Activated T-cell treated with anti-CD3 and anti-CD28 coated beads, Interleukin-2, amount 50 U/mL, for 24 hours (primary cell): Measurements from ENCODE around the gene C1orf53.
"Not testable (repeated sequence)": the region's sequence is repeated elsewhere in the genome, so short reads cannot be mapped to it uniquely, and the experiment has no call there.

Experiments used
- DNase-seq: peaks from one replicate; pipeline ENCODE4 v3.0.0-alpha.2; 2020
- H3K27ac Mint-ChIP-seq: 2 replicates; pipeline ENCODE4 v1.8.0; 2020; ENCODE audit warnings: mild to moderate bottlenecking, mixed read lengths
- H3K27me3 Mint-ChIP-seq: 2 replicates; pipeline ENCODE4 v1.8.0; 2020; ENCODE audit warnings: mixed read lengths
- H3K36me3 Mint-ChIP-seq: 2 replicates; pipeline ENCODE4 v1.8.0; 2020; ENCODE audit warnings: low read depth, mixed read lengths
- H3K4me1 Mint-ChIP-seq: 2 replicates; pipeline ENCODE4 v1.8.0; 2020; ENCODE audit warnings: low read depth, mixed read lengths
- H3K4me3 Mint-ChIP-seq: 2 replicates; pipeline ENCODE4 v1.8.0; 2020; ENCODE audit warnings: mild to moderate bottlenecking, moderate library complexity, mixed read lengths
- H3K9me3 Mint-ChIP-seq: 2 replicates; pipeline ENCODE4 v1.8.0; 2020; ENCODE audit warnings: mixed read lengths

C1orf53 gene

GRCh38 chr1:197902454-197903195, at the start of gene C1orf53:
Gene C1orf53, plus strand, starts transcription at chr1:197902630. Its CDS starts 20 bp downstream, at chr1:197902650.
- H3K27me3 Mint-ChIP-seq, result peaks cover 60% of the 10 kb centered on the region
- H3K4me3 Mint-ChIP-seq, result peak within 1 kb of the TSS; percentile 77
- no peaks in the 10 kb centered on the region for H3K9me3 Mint-ChIP-seq
- peaks cover 15% of the 10 kb centered on the region for H3K4me1 Mint-ChIP-seq
- DNase-seq, result peak; percentile 91
- H3K36me3 Mint-ChIP-seq, result no peaks in the 10 kb centered on the region
- H3K27ac Mint-ChIP-seq, result peak within 1 kb of the TSS; percentile 81

DNA sequence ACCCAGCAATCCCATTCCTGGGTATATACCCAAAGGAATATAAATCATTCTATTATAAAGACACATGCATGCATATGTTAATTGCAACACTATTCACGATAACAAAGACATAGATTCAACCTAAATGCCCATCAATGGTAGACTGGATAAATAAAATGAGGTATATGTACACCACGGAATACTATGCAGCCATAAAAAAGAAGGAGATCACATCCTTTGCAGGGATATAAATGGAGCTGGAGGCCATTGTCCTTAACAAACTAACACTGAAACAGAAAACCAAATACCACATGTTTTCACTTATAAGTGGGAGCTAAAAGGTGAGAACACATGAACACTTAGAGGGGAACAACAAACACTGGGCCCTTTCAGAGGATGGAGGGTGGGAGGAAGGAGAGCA, 46.7 kb upstream of the C1orf53 start:
- DNase-seq, H3K9me3 Mint-ChIP-seq, H3K27me3 Mint-ChIP-seq, H3K36me3 Mint-ChIP-seq, H3K27ac Mint-ChIP-seq, H3K4me1 Mint-ChIP-seq, H3K4me3 Mint-ChIP-seq: not testable (repeated sequence)

DNA sequence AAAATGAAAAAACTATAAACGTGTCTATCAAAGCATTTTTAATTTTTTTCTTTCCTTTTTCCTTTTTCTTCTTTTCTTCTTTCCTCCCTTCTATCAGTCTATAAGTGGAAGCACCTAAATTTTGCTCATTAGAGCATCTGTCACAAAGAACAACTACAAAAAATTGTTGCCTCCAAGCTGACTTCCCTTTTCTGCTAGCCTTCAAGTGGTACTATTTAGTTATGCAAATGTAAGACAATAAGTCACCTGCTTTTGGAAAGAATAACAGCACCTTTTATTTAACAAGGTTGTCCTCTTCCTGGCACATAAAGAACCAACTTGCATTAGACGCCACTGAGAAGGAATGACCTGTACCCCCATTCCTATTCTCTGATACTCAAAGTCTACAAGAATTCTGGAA, 45.0 kb upstream of the C1orf53 start:
- Mint-ChIP-seq H3K27ac (no peak overlapping the region), H3K4me3 (no peak overlapping the region), H3K9me3 (no peaks in the 10 kb centered on the region), H3K27me3 (no peaks in the 10 kb centered on the region), H3K36me3 (no peaks in the 10 kb centered on the region), H3K4me1 (no peaks in the 10 kb centered on the region)
- no peak for DNase-seq

DNA sequence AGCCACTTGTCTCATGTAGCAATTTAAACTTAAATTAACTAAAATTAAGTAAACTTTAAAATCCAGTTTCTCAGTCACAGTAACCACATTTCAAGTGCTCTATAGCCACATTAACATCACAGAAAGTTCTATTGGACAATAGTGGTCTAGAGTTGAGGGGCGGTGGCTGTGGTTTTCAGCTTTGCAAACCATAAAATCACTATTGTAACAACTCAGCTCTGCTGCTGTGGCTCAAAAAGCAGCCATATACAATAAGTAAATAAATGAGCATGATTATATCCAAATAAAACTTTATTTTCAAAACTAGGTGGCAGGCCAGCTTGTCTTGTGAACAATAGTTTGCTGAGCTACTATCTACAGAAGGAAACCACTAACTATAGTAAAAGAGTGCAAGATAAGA, 43.4 kb upstream of the C1orf53 start:
- H3K4me3 Mint-ChIP-seq, result no peak overlapping the region
- no peak for DNase-seq
- H3K27ac Mint-ChIP-seq, result no peak overlapping the region
- H3K36me3 Mint-ChIP-seq, result no peaks in the 10 kb centered on the region
- H3K9me3 Mint-ChIP-seq, result no peaks in the 10 kb centered on the region
- H3K27me3 Mint-ChIP-seq, result no peaks in the 10 kb centered on the region
- no peaks in the 10 kb centered on the region for H3K4me1 Mint-ChIP-seq

GRCh38 chr1:197862221-197862620, 40.2 kb upstream of the C1orf53 start:
- Mint-ChIP-seq H3K4me3 (no peak overlapping the region), H3K4me1 (no peaks in the 10 kb centered on the region), H3K36me3 (no peaks in the 10 kb centered on the region), H3K27ac (no peak overlapping the region), H3K27me3 (no peaks in the 10 kb centered on the region), H3K9me3 (no peaks in the 10 kb centered on the region)
- DNase-seq, result no peak

GRCh38 chr1:197862671-197863070, 39.8 kb upstream of the C1orf53 start:
- no peaks in the 10 kb centered on the region for H3K36me3 Mint-ChIP-seq
- no peaks in the 10 kb centered on the region for H3K4me1 Mint-ChIP-seq
- no peak overlapping the region for H3K27ac Mint-ChIP-seq
- no peak overlapping the region for H3K4me3 Mint-ChIP-seq
- H3K27me3 Mint-ChIP-seq, result no peaks in the 10 kb centered on the region
- no peak for DNase-seq
- no peaks in the 10 kb centered on the region for H3K9me3 Mint-ChIP-seq

- no peaks in the 10 kb centered on the region for H3K27me3 Mint-ChIP-seq
- no peaks in the 10 kb centered on the region for H3K36me3 Mint-ChIP-seq
- H3K9me3 Mint-ChIP-seq, result no peaks in the 10 kb centered on the region
- no peak overlapping the region for H3K4me3 Mint-ChIP-seq
- H3K4me1 Mint-ChIP-seq, result peaks cover 3% of the 10 kb centered on the region
- DNase-seq, result no peak
- no peak overlapping the region for H3K27ac Mint-ChIP-seq
Measured at GRCh38 chr1:197865809-197866208, 36.6 kb upstream of the C1orf53 start.

GRCh38 chr1:197868751-197869489, 33.5 kb upstream of the C1orf53 start:
- H3K4me3 Mint-ChIP-seq, result no peak overlapping the region
- no peaks in the 10 kb centered on the region for H3K36me3 Mint-ChIP-seq
- H3K9me3 Mint-ChIP-seq, result no peaks in the 10 kb centered on the region
- DNase-seq, result no peak
- H3K4me1 Mint-ChIP-seq, result peaks cover 3% of the 10 kb centered on the region
- no peaks in the 10 kb centered on the region for H3K27me3 Mint-ChIP-seq
- no peak overlapping the region for H3K27ac Mint-ChIP-seq

GRCh38 chr1:197869490-197870077, 32.8 kb upstream of the C1orf53 start:
- Mint-ChIP-seq H3K27ac (no peak overlapping the region), H3K4me3 (no peak overlapping the region), H3K4me1 (peaks cover 3% of the 10 kb centered on the region), H3K9me3 (no peaks in the 10 kb centered on the region), H3K27me3 (no peaks in the 10 kb centered on the region), H3K36me3 (no peaks in the 10 kb centered on the region)
- no peak for DNase-seq

DNA sequence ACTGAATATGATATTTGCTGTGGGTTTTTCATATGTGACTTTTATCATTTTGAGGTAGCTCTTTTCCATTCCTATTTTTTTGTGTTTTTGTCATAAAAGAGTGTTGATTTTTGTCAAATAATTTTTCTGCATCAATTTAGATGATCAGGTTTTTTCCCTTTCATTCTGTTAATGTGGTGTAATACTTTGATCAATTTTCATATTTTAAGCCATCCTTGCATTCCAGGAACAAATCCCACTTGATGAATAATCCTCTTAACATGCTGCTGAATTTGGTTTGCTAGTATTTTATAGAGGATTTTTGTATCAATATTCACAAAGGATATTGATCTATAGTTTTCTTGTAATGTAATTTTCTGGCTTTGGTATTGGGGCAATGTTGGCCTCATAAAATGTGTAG, 25.5 kb upstream of the C1orf53 start:
- Mint-ChIP-seq H3K27ac (no peak overlapping the region), H3K27me3 (peaks cover 21% of the 10 kb centered on the region), H3K9me3 (peaks cover 15% of the 10 kb centered on the region), H3K4me1 (no peaks in the 10 kb centered on the region), H3K36me3 (no peaks in the 10 kb centered on the region), H3K4me3 (no peak overlapping the region)
- DNase-seq, result no peak

DNA sequence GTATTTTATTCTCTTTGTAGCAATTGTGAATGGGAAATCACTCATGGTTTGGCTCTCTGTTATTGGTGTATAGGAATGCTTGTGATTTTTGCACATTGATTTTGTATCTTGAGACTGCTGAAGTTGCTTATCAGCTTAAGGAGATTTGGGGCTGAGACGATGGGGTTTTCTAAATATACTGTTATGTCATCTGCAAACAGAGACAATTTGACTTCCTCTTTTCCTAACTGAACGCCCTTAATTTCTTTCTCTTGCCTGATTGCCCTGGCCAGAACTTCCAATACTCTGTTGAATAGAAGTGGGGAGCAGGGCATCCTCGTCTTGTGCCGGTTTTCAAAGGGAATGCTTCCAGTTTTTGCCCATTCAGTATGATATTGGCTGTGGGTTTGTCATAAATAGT, 22.0 kb upstream of the C1orf53 start:
- H3K27me3 Mint-ChIP-seq, result peaks cover 49% of the 10 kb centered on the region
- H3K27ac Mint-ChIP-seq, result not testable (repeated sequence)

GRCh38 chr1:197882241-197882640, 20.2 kb upstream of the C1orf53 start:
- H3K27ac Mint-ChIP-seq, H3K4me1 Mint-ChIP-seq, DNase-seq, H3K9me3 Mint-ChIP-seq, H3K4me3 Mint-ChIP-seq, H3K36me3 Mint-ChIP-seq: not testable (repeated sequence)
- H3K27me3 Mint-ChIP-seq, result peaks cover 49% of the 10 kb centered on the region

More for the DNA sequence above, 22.0 kb upstream of the C1orf53 start:
- H3K4me3 Mint-ChIP-seq, H3K36me3 Mint-ChIP-seq, DNase-seq, H3K4me1 Mint-ChIP-seq: not testable (repeated sequence)
- H3K9me3 Mint-ChIP-seq, result peaks cover 15% of the 10 kb centered on the region

DNA sequence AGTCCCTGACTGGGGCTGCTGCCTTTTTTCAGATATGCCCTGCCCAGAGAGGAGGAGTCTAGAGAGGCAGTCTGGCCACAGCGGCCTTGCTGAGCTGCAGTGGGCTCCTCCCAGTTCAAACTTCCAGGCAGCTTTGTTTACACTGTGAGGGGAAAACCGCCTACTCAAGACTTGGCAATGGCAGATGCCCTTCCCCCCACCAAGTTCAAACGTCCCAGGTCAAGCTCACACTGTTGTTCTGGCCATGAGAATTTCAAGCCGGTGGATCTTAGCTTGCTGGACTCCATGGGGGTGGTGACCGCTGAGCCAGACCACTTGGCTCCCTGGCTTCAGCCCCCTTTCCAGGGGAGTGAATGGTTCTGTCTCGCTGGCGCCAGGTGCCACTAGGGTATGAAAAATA, 18.3 kb upstream of the C1orf53 start:
- Mint-ChIP-seq H3K9me3 (no peaks in the 10 kb centered on the region), H3K4me1 (no peaks in the 10 kb centered on the region), H3K36me3 (no peaks in the 10 kb centered on the region), H3K4me3 (no peak overlapping the region), H3K27ac (no peak overlapping the region), H3K27me3 (peaks cover 54% of the 10 kb centered on the region)
- no peak for DNase-seq

GRCh38 chr1:197890936-197891335, 11.5 kb upstream of the C1orf53 start:
- peaks cover 41% of the 10 kb centered on the region for H3K27me3 Mint-ChIP-seq

GRCh38 chr1:197892684-197893083, 9.7 kb upstream of the C1orf53 start:
- H3K4me3 Mint-ChIP-seq, result no peak overlapping the region
- no peak overlapping the region for H3K27ac Mint-ChIP-seq
- peaks cover 52% of the 10 kb centered on the region for H3K27me3 Mint-ChIP-seq
- H3K4me1 Mint-ChIP-seq, result no peaks in the 10 kb centered on the region
- no peak for DNase-seq
- H3K36me3 Mint-ChIP-seq, result no peaks in the 10 kb centered on the region
- H3K9me3 Mint-ChIP-seq, result no peaks in the 10 kb centered on the region

More at GRCh38 chr1:197890936-197891335, 11.5 kb upstream of the C1orf53 start:
- Mint-ChIP-seq H3K27ac (no peak overlapping the region), H3K4me3 (no peak overlapping the region), H3K4me1 (no peaks in the 10 kb centered on the region), H3K9me3 (no peaks in the 10 kb centered on the region), H3K36me3 (no peaks in the 10 kb centered on the region)
- DNase-seq, result no peak
